HEK293 (cell line): ENCODE measurements around the gene ACSS2.

ENCODE experiments used
- HOXC10 ChIP-seq: sonication (generic); formaldehyde crosslinking; IDR thresholded peaks from 2 replicates; pipeline ENCODE4 v1.8.1; 2023; ENCODE audit warnings: mild to moderate bottlenecking, missing genetic modification reagents
- REPIN1 ChIP-seq: fragments of 450-650 bp; formaldehyde crosslinking; IDR thresholded peaks from 2 replicates; pipeline ENCODE4 v1.5.1; 2017; ENCODE audit warnings: missing biosample characterization, missing genetic modification characterization, low read depth
- ZBTB48 ChIP-seq: fragments of 450-650 bp; formaldehyde crosslinking; IDR thresholded peaks from 2 replicates; pipeline ENCODE4 v1.5.1; 2016; ENCODE audit warnings: missing biosample characterization, missing genetic modification characterization
- ZNF621 ChIP-seq: fragments of 450-650 bp; formaldehyde crosslinking; IDR thresholded peaks from 2 replicates; pipeline ENCODE4 v1.5.1; 2017; ENCODE audit warnings: missing biosample characterization, missing genetic modification characterization
- ZNF76 ChIP-seq: fragments of 450-650 bp; formaldehyde crosslinking; IDR thresholded peaks from 2 replicates; pipeline ENCODE4; 2016; ENCODE audit warnings: low read depth, missing biosample characterization, missing genetic modification characterization, borderline replicate concordance
- ZNF768 ChIP-seq: fragments of 450-650 bp; formaldehyde crosslinking; IDR thresholded peaks from 2 replicates; pipeline ENCODE4 v1.5.1; 2018; ENCODE audit warnings: missing biosample characterization, mild to moderate bottlenecking, missing genetic modification characterization
- ZNF777 ChIP-seq: fragments of 450-650 bp; formaldehyde crosslinking; IDR thresholded peaks from 2 replicates; pipeline ENCODE4 v1.5.1; 2017; ENCODE audit warnings: missing biosample characterization, missing genetic modification characterization, borderline replicate concordance
- TF ChIP-seq, protein P1 (sequence below): IDR thresholded peaks from 2 replicates; pipeline ENCODE4 v1.6.1; 2011; ENCODE audit warnings: mild to moderate bottlenecking, low read depth, low read length, borderline replicate concordance
- TF ChIP-seq, protein P2 (sequence below): fragments of 450-650 bp; formaldehyde crosslinking; IDR thresholded peaks from 2 replicates; pipeline ENCODE4 v1.5.1; 2016; ENCODE audit warnings: missing biosample characterization, missing genetic modification characterization
- TF ChIP-seq, protein P3 (sequence below): fragments of 450-650 bp; formaldehyde crosslinking; IDR thresholded peaks from 2 replicates; pipeline ENCODE4 v1.5.1; 2016; ENCODE audit warnings: missing biosample characterization, missing genetic modification characterization
- TF ChIP-seq, protein P4 (sequence below): fragments of 450-650 bp; formaldehyde crosslinking; IDR thresholded peaks from 2 replicates; pipeline ENCODE4 v1.5.1; 2016; ENCODE audit warnings: missing biosample characterization, missing genetic modification characterization
- TF ChIP-seq, protein P5 (sequence below): fragments of 450-650 bp; formaldehyde crosslinking; IDR thresholded peaks from 2 replicates; pipeline ENCODE4 v1.5.1; 2016; ENCODE audit warnings: missing biosample characterization, missing genetic modification characterization

DNA sequence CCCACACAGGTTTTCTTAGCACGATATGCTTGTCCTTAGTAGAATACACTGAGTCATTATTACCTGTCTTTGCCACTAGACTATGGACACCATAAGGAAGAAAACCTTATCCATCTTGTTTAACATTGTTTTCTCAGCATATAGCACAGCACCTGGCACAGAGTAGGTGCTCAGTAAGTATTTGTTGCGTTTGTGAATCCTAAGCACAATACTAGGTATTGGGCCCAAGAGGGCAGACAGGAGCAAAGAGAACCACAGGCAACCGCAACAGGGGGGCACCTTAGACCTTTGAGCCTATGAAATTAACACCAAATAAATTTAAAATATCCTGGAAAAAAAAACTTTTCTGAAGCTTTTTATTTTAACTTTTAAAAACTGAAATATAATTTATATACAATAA lies 47.2 kb upstream of the ACSS2 start:
- TF ChIP-seq, protein P1, sequence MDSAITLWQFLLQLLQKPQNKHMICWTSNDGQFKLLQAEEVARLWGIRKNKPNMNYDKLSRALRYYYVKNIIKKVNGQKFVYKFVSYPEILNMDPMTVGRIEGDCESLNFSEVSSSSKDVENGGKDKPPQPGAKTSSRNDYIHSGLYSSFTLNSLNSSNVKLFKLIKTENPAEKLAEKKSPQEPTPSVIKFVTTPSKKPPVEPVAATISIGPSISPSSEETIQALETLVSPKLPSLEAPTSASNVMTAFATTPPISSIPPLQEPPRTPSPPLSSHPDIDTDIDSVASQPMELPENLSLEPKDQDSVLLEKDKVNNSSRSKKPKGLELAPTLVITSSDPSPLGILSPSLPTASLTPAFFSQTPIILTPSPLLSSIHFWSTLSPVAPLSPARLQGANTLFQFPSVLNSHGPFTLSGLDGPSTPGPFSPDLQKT, result no peak
- TF ChIP-seq ZNF76 (tag by site-specific recombination), result no peak
- TF ChIP-seq ZNF777 (tag by site-specific recombination), result no peak
- TF ChIP-seq HOXC10 (CRISPR knock-in tag), result no peak
- no peak for TF ChIP-seq ZBTB48
- no peak for TF ChIP-seq REPIN1 (tag by site-specific recombination)
- TF ChIP-seq, protein P2, sequence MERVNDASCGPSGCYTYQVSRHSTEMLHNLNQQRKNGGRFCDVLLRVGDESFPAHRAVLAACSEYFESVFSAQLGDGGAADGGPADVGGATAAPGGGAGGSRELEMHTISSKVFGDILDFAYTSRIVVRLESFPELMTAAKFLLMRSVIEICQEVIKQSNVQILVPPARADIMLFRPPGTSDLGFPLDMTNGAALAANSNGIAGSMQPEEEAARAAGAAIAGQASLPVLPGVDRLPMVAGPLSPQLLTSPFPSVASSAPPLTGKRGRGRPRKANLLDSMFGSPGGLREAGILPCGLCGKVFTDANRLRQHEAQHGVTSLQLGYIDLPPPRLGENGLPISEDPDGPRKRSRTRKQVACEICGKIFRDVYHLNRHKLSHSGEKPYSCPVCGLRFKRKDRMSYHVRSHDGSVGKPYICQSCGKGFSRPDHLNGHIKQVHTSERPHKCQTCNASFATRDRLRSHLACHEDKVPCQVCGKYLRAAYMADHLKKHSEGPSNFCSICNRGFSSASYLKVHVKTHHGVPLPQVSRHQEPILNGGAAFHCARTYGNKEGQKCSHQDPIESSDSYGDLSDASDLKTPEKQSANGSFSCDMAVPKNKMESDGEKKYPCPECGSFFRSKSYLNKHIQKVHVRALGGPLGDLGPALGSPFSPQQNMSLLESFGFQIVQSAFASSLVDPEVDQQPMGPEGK (tag by site-specific recombination), result no peak
- TF ChIP-seq, protein P3, sequence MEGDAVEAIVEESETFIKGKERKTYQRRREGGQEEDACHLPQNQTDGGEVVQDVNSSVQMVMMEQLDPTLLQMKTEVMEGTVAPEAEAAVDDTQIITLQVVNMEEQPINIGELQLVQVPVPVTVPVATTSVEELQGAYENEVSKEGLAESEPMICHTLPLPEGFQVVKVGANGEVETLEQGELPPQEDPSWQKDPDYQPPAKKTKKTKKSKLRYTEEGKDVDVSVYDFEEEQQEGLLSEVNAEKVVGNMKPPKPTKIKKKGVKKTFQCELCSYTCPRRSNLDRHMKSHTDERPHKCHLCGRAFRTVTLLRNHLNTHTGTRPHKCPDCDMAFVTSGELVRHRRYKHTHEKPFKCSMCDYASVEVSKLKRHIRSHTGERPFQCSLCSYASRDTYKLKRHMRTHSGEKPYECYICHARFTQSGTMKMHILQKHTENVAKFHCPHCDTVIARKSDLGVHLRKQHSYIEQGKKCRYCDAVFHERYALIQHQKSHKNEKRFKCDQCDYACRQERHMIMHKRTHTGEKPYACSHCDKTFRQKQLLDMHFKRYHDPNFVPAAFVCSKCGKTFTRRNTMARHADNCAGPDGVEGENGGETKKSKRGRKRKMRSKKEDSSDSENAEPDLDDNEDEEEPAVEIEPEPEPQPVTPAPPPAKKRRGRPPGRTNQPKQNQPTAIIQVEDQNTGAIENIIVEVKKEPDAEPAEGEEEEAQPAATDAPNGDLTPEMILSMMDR (tag by site-specific recombination), result no peak
- TF ChIP-seq, protein P4, sequence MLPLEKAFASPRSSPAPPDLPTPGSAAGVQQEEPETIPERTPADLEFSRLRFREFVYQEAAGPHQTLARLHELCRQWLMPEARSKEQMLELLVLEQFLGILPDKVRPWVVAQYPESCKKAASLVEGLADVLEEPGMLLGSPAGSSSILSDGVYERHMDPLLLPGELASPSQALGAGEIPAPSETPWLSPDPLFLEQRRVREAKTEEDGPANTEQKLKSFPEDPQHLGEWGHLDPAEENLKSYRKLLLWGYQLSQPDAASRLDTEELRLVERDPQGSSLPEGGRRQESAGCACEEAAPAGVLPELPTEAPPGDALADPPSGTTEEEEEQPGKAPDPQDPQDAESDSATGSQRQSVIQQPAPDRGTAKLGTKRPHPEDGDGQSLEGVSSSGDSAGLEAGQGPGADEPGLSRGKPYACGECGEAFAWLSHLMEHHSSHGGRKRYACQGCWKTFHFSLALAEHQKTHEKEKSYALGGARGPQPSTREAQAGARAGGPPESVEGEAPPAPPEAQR (tag by site-specific recombination), result no peak
- no peak for TF ChIP-seq ZNF621
- no peak for TF ChIP-seq ZNF768 (tag by site-specific recombination)
- TF ChIP-seq, protein P5, sequence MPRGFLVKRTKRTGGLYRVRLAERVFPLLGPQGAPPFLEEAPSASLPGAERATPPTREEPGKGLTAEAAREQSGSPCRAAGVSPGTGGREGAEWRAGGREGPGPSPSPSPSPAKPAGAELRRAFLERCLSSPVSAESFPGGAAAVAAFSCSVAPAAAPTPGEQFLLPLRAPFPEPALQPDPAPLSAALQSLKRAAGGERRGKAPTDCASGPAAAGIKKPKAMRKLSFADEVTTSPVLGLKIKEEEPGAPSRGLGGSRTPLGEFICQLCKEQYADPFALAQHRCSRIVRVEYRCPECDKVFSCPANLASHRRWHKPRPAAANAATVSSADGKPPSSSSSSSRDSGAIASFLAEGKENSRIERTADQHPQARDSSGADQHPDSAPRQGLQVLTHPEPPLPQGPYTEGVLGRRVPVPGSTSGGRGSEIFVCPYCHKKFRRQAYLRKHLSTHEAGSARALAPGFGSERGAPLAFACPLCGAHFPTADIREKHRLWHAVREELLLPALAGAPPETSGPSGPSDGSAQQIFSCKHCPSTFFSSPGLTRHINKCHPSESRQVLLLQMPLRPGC (tag by site-specific recombination), result no peak
